ENCODE results near the gene MRFAP1. TPM values are rescaled to one million over a fixed set of nuclear protein-coding genes. Genes with fewer than 3 reads are reported as not detected.

Gene MRFAP1
- total and polyA plus RNA-seq, 2 of the 4 experiments (the other 2 are of a cell fraction) = 65.4 to 268 TPM

DNA sequence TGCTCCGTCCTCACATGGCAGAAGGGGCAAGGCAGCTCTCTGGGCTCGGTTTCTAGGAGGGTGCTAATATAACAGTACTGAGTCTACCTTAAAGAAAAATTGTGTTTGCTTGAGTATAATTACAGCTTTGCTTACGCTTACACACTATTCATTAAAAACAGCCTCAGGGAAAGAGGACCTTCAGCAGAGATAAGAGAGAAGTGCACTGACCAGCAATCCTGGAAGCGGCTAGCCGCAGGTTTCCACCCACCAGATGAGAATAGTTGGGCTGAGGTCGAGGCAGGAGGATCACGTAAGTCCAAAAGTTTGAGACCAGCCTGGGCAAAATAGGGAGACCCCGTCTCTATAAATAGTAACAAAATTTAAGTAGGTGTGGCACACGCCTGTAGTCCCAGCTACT is 15.2 kb upstream of the MRFAP1 start:
- WGBS, 2 experiments (ENCODE audit: extremely low coverage in 2 of 2, insufficient read length in 1 of 2) = 71% methylated on average over 1 of the region's 9 CpGs; no CpG with 5 or more reads in 1 of the 2 experiments
- ChIA-PET POLR2A (ENCODE audit: unreplicated experiment) (no interaction called here), CTCF (no interaction called here)
- Histone ChIP-seq H2BK15ac (ENCODE audit: low read depth, low read length) (no peak overlapping the region), H2BK120ac (ENCODE audit: low read depth, low read length) (no peak overlapping the region), H4K20me1 (ENCODE audit: insufficient read depth, low read length) (no peaks in the 10 kb centered on the region), H3K4me1 (ENCODE audit: control insufficient read depth, insufficient read depth, low read length) (no peaks in the 10 kb centered on the region), H4K8ac (ENCODE audit: low read depth in 2 of 2, low read length in 2 of 2) (no peak overlapping the region), H3K4me3 (ENCODE audit: insufficient read depth, low read depth, low read length) (no peak overlapping the region), H3K9ac (ENCODE audit: low read depth, low read length) (no peak overlapping the region), H3K14ac (replicated peaks; ENCODE audit: low read depth, low read length) (no peak overlapping the region), H4K5ac (ENCODE audit: low read depth, low read length) (no peak overlapping the region), H3K9me3 (ENCODE audit: control insufficient read depth, insufficient read depth, low read length) (no peaks in the 10 kb centered on the region), H3K36me3 (ENCODE audit: control insufficient read depth, insufficient read depth, low read length) (peaks cover 6% of the 10 kb centered on the region; the same call in 1 of the 2 replicates), H3K4me2 (ENCODE audit: low read depth, low read length) (no peak overlapping the region), H2AK5ac (ENCODE audit: low read depth, low read length) (no peak overlapping the region), H2BK5ac (ENCODE audit: low read depth, low read length, poor library complexity, severe bottlenecking) (no peak overlapping the region), H4K91ac (ENCODE audit: insufficient read depth, low read depth, low read length) (no peak overlapping the region), H3K9me1 (ENCODE audit: insufficient read depth, low read length) (no peaks in the 10 kb centered on the region; the same call in 1 of the 2 replicates), H3K18ac (ENCODE audit: low read depth, low read length) (no peak overlapping the region), H2AFZ (replicated peaks; ENCODE audit: low read length, poor library complexity) (no peak overlapping the region), H3K4ac (ENCODE audit: low read depth, low read length) (no peak overlapping the region), H3K56ac (ENCODE audit: extremely low read depth, insufficient read depth, low read length) (no peak overlapping the region), H3K27me3 (ENCODE audit: control insufficient read depth, insufficient read depth, low read length) (no peaks in the 10 kb centered on the region), H3K23ac (ENCODE audit: low read depth, low read length) (no peak overlapping the region), H3K79me1 (ENCODE audit: low read depth in 1 of 2, low read length in 2 of 2) (no peaks in the 10 kb centered on the region), H2BK20ac (ENCODE audit: low read depth, low read length) (no peak overlapping the region), H3K27ac (ENCODE audit: insufficient read depth, low read length) (no peak overlapping the region), H2AK9ac (replicated peaks; ENCODE audit: low read depth, low read length, poor library complexity) (no peak overlapping the region)
- intact Hi-C loops (cut with micrococcal nuclease) = no loop called here
- in situ Hi-C loops (cut with MboI; ENCODE audit: low sequenced_read_pairs) = no loop called here
- TF ChIP-seq, protein P1, sequence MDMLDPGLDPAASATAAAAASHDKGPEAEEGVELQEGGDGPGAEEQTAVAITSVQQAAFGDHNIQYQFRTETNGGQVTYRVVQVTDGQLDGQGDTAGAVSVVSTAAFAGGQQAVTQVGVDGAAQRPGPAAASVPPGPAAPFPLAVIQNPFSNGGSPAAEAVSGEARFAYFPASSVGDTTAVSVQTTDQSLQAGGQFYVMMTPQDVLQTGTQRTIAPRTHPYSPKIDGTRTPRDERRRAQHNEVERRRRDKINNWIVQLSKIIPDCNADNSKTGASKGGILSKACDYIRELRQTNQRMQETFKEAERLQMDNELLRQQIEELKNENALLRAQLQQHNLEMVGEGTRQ (IDR thresholded peaks at IDR 0.05; ENCODE audit: low read depth, low read length) = no peak
- TF ChIP-seq CHD1 (IDR thresholded peaks at IDR 0.05; ENCODE audit: low read depth, low read length) (no peak), CTCF (conservative IDR thresholded peaks at IDR 0.05; ENCODE audit: low read depth, low read length) (no peak), MAFK (IDR thresholded peaks at IDR 0.05; ENCODE audit: low read depth, low read length) (no peak), RAD21 (IDR thresholded peaks at IDR 0.05; ENCODE audit: low read length) (no peak), MAZ (IDR thresholded peaks at IDR 0.05; ENCODE audit: borderline replicate concordance, low read depth, low read length) (no peak), SMC3 (IDR thresholded peaks at IDR 0.05; ENCODE audit: low read depth, low read length) (no peak), POLR2A (IDR thresholded peaks at IDR 0.05; ENCODE audit: low read depth, low read length) (no peak), MXI1 (IDR thresholded peaks at IDR 0.05; ENCODE audit: borderline replicate concordance, low read depth, low read length) (no peak), FOS (IDR thresholded peaks at IDR 0.05; ENCODE audit: low read depth, low read length) (no peak), BHLHE40 (IDR thresholded peaks at IDR 0.05; ENCODE audit: low read depth, low read length) (no peak), NFE2L2 (IDR thresholded peaks at IDR 0.05; ENCODE audit: low read depth, low read length) (no peak), RFX5 (IDR thresholded peaks at IDR 0.05; ENCODE audit: low read depth, low read length) (no peak)
- ATAC-seq (ENCODE audit: low read depth) (no peak), DNase-seq (no peak)
- dilution Hi-C loops (cut with HindIII; ENCODE audit: low sequenced_read_pairs, unreplicated experiment) = no loop called here
- no TSS peak for BruUV-seq (replicated peaks)
